22Rv1 (cell line): ENCODE measurements around the gene NOX5.

Source experiments
- H3K27ac ChIP-seq: fragments of 450-650 bp; 2 replicates; pipeline ENCODE4 v1.5.1; 2017
- ZFX ChIP-seq: fragments of 450-650 bp; IDR thresholded peaks from 2 replicates; pipeline ENCODE4 v1.6.1; 2017; ENCODE audit warnings: antibody characterized with exemption, borderline replicate concordance
- TF ChIP-seq, protein P1 (sequence below): fragments of 450-650 bp; IDR thresholded peaks from 2 replicates; pipeline ENCODE4 v1.5.1; 2017; ENCODE audit warnings: mild to moderate bottlenecking

Gene NOX5

DNA sequence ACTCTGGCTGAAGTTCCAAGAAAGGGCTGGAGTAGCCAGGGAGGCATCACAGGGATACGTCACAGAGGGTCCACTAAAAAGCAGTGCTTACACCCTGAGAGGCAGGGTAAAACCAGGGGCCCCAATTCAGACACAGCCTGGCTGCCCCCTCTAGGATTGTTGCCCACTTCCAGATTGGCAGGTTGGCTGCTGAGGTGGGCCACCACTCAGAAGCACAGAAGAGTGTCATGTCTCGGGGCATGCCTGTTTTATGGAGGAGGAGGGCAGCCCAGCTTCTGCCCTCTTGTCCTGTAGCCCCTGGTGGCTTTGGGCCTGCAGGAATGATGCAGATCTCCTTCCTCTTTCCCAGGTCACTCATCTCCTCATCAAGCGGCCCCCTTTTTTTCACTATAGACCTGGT is 24.0 kb downstream of the NOX5 start:
- TF ChIP-seq, protein P1, sequence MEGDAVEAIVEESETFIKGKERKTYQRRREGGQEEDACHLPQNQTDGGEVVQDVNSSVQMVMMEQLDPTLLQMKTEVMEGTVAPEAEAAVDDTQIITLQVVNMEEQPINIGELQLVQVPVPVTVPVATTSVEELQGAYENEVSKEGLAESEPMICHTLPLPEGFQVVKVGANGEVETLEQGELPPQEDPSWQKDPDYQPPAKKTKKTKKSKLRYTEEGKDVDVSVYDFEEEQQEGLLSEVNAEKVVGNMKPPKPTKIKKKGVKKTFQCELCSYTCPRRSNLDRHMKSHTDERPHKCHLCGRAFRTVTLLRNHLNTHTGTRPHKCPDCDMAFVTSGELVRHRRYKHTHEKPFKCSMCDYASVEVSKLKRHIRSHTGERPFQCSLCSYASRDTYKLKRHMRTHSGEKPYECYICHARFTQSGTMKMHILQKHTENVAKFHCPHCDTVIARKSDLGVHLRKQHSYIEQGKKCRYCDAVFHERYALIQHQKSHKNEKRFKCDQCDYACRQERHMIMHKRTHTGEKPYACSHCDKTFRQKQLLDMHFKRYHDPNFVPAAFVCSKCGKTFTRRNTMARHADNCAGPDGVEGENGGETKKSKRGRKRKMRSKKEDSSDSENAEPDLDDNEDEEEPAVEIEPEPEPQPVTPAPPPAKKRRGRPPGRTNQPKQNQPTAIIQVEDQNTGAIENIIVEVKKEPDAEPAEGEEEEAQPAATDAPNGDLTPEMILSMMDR: no peak
- TF ChIP-seq ZFX: no peak
- H3K27ac ChIP-seq: no peak overlapping the region

DNA sequence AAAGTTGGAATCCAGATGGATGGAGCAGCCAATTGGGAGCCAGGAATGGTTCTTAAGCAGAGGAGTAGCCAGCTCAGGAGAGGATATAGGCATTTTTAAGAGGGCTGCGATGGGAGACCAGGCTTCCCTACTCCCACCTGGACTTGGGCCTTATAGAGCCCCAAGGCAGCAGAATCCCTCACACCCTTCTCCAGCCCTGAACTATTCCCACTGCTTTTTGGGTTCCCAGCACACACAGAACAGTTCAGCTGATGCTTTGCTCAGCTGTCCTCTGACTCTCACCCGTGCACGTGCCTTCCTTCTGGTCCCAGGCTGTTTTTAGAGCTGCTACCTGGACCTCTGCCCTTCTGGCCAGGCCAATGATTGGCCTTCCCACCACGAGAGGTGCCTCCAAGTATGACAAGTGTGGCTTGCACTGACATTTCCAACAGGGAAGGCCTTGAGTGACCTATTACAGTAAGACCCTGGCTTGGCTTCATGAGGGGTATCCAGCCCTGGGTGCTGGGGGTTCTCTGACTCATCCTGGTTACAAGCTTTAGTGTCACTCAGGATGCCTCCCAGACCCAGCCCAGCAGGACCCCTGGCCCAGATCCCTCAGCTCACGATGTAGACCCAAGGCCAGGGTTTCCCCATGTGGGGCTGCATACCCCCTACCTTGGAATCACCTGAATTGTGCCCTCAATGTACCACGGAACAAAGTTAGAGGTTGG is 25.2 kb downstream of the NOX5 start:
- H3K27ac ChIP-seq: no peak overlapping the region
- no peak for TF ChIP-seq ZFX
- TF ChIP-seq, protein P1: no peak

DNA sequence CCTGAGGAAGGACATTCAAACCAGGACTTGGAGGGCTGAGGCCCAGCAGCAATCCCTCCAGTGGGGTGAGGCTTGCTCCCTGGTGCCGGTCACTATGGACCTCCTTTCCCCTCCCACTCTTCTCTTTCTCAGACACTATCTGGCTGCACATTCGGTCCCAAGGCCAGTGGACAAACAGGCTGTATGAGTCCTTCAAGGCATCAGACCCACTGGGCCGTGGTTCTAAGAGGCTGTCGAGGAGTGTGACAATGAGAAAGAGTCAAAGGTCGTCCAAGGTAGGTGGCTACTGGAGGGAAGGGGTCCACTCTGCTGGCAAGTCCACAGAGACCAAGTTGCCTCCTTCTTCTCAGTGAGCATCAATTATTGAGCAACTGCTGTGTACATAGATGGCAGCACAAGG is 28.0 kb downstream of the NOX5 start:
- H3K27ac ChIP-seq: no peak overlapping the region

DNA sequence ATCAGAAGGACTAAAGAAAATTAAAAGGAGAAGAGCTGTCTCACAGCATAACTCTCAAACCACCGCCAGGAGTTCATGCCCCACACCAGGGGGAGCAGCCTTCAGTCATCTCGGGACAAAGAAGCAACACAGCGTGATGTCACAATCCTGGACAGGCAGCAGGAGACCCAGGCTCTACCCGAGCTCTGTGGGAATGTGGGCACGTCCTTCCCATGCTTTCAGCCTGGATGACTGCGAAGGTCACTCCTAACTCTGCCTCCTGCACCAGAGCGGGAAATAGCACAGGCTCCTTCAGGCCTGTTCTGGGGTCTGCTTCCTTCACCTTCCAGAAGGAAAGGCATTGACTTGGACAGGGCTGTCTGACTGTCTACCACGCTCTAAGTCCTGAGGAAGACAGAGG is 31.3 kb downstream of the NOX5 start:
- H3K27ac ChIP-seq: no peak overlapping the region
- TF ChIP-seq ZFX: no peak
- TF ChIP-seq, protein P1: no peak

More for the DNA sequence above, 28.0 kb downstream of the NOX5 start:
- TF ChIP-seq, protein P1: no peak
- TF ChIP-seq ZFX: no peak

DNA sequence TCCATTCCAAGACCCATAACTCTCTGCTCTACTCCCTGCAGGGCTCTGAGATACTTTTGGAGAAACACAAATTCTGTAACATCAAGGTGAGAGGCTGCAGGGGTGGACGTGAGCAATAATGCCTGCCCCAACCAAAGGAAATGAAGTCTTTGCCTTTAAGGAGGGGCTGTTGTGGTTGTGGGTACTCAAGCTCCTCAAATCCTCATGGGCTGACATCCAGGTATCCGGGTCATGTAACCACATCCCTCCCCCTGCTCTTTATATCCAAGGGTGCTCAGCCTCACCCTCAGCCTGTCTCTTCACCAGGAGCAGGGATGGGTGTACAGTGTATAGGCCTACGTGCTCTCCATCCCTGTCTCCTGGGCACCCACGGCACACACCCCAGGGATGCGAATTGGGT is 32.3 kb downstream of the NOX5 start:
- no peak for TF ChIP-seq ZFX
- TF ChIP-seq, protein P1: no peak
- H3K27ac ChIP-seq: no peak overlapping the region

DNA sequence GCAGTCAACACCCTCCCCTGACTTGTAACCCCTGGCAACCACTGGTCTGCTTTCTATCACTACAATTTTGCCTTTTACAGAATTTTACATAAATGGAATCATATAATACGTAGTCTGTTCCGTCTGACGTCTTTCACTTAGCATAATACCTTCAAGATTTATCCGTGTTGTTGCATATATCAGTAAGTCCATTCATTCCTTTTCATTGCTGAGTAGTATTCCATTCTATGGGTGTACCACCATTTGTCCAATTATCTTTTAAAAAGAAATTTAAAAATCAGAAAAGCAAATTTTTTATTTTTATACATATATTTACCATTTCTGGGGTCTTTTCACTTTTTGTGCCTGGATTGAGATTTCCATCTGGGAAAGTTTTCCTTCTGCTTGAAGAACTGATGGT is 35.5 kb downstream of the NOX5 start:
- TF ChIP-seq, protein P1: no peak
- TF ChIP-seq ZFX: no peak
- no peak overlapping the region for H3K27ac ChIP-seq

DNA sequence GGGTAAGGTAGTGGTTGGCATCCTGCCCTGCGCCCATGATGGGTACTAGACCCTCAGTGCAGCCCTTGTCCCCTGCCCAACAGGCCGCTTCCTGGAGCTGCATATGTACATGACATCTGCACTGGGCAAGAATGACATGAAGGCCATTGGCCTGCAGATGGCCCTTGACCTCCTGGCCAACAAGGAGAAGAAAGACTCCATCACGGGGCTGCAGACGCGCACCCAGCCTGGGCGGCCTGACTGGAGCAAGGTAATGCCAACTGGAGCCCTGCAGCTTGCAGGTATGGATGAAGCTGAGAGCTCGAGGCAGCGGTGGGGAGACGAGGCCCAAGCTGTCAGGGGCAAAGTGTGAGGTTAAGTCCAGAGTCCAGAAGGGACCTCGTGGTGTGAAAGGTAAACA is 40.8 kb downstream of the NOX5 start:
- TF ChIP-seq, protein P1: no peak
- no peak for TF ChIP-seq ZFX

More for the DNA sequence above, 40.8 kb downstream of the NOX5 start:
- no peak overlapping the region for H3K27ac ChIP-seq
